GM12873 (cell line): ENCODE measurements around the gene DYSF.

Experiments used
- TF ChIP-seq, protein P1 (sequence below): IDR thresholded peaks from 2 replicates; pipeline ENCODE4 v1.5.1; 2012; ENCODE audit warnings: low read depth, mild to moderate bottlenecking, moderate library complexity, low read length, control low read depth; ENCODE audit not compliant: insufficient read depth; ENCODE audit errors: missing control alignments

Gene DYSF

DNA sequence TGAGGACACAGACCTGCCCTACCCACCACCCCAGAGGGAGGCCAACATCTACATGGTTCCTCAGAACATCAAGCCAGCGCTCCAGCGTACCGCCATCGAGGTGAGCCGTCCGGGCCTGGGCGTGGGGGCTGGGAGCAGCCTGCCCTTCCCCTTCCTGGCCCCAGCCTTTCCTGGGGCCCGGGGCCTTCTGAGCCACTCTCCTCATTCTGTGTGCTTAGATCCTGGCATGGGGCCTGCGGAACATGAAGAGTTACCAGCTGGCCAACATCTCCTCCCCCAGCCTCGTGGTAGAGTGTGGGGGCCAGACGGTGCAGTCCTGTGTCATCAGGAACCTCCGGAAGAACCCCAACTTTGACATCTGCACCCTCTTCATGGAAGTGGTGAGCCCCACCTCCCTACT, 157.9 kb downstream of the DYSF start:
- TF ChIP-seq, protein P1, sequence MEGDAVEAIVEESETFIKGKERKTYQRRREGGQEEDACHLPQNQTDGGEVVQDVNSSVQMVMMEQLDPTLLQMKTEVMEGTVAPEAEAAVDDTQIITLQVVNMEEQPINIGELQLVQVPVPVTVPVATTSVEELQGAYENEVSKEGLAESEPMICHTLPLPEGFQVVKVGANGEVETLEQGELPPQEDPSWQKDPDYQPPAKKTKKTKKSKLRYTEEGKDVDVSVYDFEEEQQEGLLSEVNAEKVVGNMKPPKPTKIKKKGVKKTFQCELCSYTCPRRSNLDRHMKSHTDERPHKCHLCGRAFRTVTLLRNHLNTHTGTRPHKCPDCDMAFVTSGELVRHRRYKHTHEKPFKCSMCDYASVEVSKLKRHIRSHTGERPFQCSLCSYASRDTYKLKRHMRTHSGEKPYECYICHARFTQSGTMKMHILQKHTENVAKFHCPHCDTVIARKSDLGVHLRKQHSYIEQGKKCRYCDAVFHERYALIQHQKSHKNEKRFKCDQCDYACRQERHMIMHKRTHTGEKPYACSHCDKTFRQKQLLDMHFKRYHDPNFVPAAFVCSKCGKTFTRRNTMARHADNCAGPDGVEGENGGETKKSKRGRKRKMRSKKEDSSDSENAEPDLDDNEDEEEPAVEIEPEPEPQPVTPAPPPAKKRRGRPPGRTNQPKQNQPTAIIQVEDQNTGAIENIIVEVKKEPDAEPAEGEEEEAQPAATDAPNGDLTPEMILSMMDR, result no peak

DNA sequence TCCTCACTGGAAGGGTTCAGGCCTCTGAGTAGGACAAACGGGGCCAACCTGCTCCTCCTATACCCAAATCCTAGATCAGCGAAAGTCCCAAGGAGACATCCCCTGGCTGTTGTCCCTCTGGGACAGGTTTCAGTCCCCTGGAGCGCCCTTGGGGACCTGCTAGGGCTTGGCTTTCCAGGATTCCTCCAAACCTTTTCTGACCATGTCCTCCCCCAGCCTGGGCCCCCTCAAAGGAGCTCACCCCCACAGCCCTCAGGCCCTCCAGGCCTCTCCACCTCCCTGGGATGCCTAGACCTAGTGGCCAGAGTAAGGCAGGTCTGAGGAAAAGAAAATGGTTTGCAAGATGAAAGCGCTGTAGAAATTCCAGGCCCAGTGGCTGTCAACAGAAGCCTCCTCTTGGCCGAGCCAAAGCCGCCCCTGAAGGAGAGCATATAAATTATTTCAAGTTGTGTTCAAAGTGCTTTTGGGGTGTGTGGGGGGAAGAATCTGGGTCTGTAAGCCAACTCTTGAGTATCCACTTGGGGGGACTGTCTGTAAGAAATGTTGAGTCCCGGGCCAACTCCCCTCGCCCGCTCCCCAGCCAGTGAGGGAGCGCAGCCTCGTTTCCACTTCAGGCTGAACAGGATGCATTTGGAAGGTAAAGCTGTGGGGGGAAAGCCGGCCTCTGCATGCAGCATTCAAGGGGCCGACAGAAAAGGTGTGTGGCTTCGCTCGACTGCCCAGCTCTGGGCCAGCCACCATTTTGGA, 158.6 kb downstream of the DYSF start:
- TF ChIP-seq, protein P1, result no peak

DNA sequence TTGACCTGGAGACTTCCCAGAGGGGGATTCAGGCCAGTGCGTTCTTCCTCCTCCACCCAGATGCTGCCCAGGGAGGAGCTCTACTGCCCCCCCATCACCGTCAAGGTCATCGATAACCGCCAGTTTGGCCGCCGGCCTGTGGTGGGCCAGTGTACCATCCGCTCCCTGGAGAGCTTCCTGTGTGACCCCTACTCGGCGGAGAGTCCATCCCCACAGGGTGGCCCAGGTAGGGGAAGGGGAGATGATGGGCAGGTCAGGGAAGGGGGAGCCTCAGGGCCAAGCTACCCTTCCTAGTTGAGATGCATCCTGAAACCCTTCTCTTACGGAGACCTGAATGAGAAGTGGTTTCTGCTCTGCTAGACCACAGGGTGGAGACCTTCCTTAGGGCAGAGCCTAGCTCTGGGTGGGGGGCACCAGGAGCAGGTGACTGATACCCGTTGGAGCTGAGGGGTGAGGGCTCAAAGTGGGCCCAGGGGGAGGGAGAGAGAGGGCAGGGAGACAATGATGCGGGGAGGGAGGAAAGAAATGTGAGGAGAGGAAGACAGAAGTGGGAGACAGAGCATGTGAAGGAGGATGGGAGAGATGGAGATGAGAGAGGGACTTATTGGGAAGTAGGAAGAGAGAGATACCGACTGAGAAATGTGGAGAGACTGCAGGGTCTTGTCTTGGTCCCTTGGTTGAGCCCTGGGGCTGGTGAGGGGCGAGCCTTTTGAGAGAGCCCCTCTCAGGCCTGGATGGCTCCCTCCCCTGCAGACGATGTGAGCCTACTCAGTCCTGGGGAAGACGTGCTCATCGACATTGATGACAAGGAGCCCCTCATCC, 159.4 kb downstream of the DYSF start:
- TF ChIP-seq, protein P1, result no peak

DNA sequence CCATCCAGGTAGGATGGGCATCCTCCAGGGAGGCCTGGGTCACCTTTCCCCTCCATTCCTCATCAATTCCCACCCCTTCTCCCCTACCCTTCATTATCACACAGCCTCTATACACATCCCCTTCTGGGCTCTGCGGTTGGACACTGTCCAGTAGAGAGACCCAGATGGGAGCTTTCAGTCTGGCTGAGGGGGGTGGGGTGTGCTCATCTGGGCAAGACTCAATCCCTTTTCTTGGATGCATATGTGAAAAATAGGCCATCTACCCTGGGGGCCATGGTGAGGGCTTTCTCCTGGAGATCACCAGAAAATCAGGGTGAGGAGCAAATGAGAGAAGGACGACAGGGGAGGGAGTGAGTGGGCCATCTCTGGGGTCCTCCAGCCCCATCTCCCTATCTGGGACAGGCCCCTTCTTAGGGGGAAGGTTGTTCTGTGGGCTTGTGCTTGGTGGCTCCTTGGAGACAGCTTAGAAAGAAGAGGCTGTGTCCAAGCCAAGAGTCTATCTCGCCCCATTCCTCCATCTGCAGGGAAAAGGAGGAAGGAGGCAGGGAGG, 160.1 kb downstream of the DYSF start:
- TF ChIP-seq, protein P1, result no peak

DNA sequence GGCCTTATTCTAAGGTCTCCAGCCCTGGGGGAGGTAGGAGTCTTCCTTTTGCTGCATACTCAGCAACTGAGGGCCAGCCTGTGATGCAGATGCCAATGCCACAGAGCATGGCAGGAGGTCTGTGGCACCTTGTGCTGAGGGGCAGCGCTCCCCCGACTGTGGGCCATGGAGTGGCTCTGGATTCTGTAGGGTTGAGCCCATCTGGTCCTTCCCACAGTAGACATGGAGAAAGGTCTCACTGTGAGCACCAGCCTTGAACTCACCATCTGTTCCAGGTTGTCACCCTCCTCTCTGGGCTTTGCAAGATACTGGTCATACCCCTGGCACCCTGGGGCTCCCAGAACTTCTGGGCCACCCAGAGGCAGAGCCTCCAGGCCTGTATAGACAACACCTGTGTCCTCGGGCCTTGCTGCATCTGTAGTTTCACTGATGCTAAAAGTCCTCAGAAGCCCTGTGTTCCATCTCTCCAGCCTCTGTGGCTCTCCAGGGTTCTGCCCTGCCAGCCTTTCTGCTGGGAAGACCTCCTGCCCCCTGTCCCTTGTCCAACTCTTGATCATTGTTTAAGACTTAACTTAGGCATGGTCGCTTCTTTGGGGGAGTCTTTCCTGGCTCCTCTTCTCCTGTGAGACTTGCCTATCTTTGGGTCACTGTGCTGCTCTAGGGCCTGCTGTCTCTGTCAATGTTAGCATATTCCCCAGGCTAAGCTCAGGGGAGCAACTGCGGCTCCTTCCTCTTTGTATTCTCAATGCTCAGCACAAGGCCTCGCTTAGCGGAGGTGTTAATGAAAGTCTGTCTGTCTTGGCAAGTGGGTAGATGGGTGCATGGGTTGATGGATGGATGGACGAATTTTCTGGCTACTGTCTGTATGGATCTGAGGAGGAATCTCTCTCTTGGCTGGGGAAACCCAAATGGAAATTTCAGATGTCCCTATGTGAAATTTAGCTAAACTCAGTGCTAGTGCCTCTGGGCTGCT, 160.9 kb downstream of the DYSF start:
- TF ChIP-seq, protein P1, result no peak

DNA sequence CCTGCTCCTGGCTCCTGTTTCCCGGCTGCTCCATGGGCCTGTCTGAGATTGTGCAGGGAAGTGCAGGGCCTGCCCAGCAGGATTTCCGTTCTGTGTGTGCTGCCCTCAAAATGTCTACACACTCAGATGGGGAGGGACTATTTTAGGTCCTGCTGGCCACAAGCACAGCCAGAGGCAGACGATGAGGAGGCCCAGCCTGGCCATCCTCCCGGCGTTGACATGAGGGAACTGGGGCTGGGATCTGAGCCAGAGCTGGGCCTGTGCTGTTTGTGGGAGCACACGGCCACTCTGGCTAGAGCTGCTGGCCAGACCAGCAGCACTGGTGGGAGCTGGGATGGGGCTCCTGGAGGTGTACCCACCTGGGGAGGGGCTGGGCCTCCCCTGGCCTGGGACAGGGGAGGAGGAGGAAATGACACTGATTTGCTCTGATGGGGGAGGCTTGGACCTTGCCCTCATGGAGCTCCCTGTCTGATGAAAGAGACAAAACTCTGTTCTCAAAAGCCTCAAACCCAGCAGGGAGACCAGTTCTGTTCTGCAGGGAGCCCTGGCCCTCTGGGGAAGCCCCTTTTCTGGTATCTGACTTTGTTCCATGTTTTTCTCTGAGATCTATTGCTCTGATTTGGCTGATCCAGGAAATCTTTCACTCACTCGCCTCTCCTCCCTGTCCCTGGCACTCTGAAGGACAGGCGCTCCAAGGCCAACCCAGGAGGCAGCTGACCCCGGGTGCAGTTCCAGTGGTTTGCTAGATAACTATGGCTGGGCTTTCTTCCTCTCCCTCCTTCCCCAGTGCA, 161.8 kb downstream of the DYSF start:
- TF ChIP-seq, protein P1, result no peak
